HG02798 (cell line): Measurements from ENCODE around the gene GALNT18.

Source experiments
- ATAC-seq: cut with Tn5 transposase; IDR thresholded peaks from one replicate; pipeline ENCODE4 v1.9.1; 2021; ENCODE audit warnings: mild to moderate bottlenecking; ENCODE audit not compliant: unreplicated experiment, poor library complexity

Gene GALNT18

GRCh38 chr11:11626128-11626527 lies 4.3 kb upstream of the GALNT18 start:
- ATAC-seq, result no peak

GRCh38 chr11:11624926-11625325 lies 3.1 kb upstream of the GALNT18 start:
- no peak for ATAC-seq

GRCh38 chr11:11624204-11624603 lies 2.4 kb upstream of the GALNT18 start:
- ATAC-seq, result no peak

- ATAC-seq, result no peak
These were observed 967 bp upstream of the GALNT18 start for GRCh38 chr11:11622772-11623171.

- ATAC-seq, result no peak
These were observed 518 bp upstream of the GALNT18 start for GRCh38 chr11:11622340-11622706.

- ATAC-seq, result peak; percentile 25
These were observed 758 bp downstream of the GALNT18 start for GRCh38 chr11:11620921-11621572.

GRCh38 chr11:11620173-11620920 lies 1.5 kb downstream of the GALNT18 start:
- no peak for ATAC-seq

- no peak for ATAC-seq
These were observed 2.8 kb downstream of the GALNT18 start for GRCh38 chr11:11618973-11619435.

- ATAC-seq, result no peak
These were observed 6.7 kb downstream of the GALNT18 start for GRCh38 chr11:11615086-11615485.

GRCh38 chr11:11612439-11612838 lies 9.4 kb downstream of the GALNT18 start:
- no peak for ATAC-seq

GRCh38 chr11:11611381-11611780 lies 10.4 kb downstream of the GALNT18 start:
- no peak for ATAC-seq

- no peak for ATAC-seq
These were observed 13.0 kb downstream of the GALNT18 start for GRCh38 chr11:11608783-11609232.

GRCh38 chr11:11607772-11608171 lies 14.0 kb downstream of the GALNT18 start:
- no peak for ATAC-seq

GRCh38 chr11:11605821-11606450 lies 15.9 kb downstream of the GALNT18 start:
- ATAC-seq, result no peak

GRCh38 chr11:11605181-11605580 lies 16.6 kb downstream of the GALNT18 start:
- ATAC-seq, result no peak

- no peak for ATAC-seq
These were observed 17.3 kb downstream of the GALNT18 start for GRCh38 chr11:11604370-11604990.

- ATAC-seq, result no peak
These were observed 19.8 kb downstream of the GALNT18 start for GRCh38 chr11:11602011-11602410.

GRCh38 chr11:11600288-11600687 lies 21.5 kb downstream of the GALNT18 start:
- ATAC-seq, result no peak

- ATAC-seq, result no peak
These were observed 23.6 kb downstream of the GALNT18 start for GRCh38 chr11:11598243-11598642.

GRCh38 chr11:11594162-11594561 lies 27.6 kb downstream of the GALNT18 start:
- ATAC-seq, result no peak

- no peak for ATAC-seq
These were observed 29.6 kb downstream of the GALNT18 start for GRCh38 chr11:11592146-11592684.
